ENCODE measurements around the gene METTL27.
"Not testable (repeated sequence)": the region's sequence is repeated elsewhere in the genome, so short reads cannot be mapped to it uniquely, and the experiment has no call there.

METTL27 gene

DNA sequence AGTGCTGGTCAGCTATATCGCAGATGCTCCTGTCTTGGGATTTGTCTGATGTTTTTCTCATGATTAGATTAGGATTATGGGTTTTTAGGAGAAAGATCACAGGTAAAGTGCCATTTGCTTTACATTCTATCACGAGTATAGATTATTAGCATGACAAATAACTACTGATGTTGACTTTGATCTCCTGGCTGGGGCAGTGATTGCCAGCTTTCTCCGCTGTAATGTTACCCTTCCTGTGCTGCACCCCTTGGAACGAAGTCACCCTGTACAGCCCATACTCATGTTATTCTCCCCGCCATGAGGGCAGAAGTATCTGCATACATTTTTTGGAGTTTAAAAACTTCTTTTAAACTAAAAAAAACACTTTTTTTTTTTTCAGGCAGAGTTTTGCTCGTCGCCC is 22.3 kb downstream of the METTL27 start:
- no peak for DNase-seq (ENCODE audit: low spot score)

DNA sequence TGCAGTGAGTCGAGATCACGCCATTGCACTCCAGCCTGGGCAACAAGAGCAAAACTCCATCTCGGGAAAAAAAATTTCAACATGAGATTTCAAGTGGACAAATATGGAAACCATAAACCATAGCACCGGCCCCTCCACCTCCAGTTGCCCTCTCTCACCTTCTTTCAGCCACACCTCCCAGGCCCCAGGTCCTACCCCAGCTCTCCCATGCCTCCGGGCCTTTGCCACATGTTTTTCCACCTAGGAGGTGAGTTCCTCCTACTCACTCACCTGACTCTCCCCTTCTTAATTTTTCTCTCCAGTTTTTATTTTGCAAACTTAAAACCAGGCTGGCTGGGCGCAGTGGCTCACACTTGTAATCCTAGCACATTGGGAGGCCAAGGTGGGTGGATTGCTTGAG is 25.2 kb downstream of the METTL27 start:
- DNase-seq (ENCODE audit: low spot score), result no peak

DNA sequence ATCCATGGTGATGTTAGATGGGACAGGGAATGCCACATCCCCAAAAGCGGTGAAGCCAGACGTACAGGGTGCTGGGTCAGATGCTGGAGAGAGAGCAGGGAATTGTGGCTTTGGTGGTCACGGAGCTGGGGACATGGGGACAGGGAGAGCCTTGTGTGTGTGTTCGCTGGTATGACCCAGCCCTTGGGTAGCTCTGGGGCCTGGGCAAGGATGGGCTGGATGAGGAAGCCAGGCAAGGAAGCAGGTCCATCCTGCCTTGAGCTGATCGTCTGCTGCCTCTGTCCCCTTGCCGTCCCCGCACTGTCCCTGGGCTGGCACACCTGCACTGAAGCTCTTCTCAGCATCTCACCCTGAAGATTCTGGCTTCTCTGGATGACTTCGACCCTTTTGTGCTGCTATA is 26.9 kb downstream of the METTL27 start:
- no peak for DNase-seq (ENCODE audit: low spot score)

DNA sequence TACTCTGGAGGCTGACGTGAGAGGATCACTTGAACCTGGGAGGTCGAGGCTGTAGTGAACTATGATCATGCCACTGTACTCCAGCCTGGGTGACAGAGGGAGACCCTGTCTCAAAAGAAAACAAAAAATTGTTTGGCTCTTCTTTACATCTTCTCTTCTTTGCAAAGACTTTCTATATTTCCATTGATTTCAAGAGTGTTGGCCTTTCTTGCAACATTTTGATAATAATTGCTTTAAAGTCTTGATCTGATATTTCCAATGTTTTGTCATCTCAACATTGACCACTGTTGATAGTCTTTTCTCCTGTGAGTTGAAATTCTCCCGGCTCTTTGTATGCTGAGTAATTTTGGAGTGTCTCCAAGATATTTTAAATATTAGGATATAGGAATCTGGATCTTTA is 29.3 kb downstream of the METTL27 start:
- DNase-seq (ENCODE audit: low spot score), result no peak

DNA sequence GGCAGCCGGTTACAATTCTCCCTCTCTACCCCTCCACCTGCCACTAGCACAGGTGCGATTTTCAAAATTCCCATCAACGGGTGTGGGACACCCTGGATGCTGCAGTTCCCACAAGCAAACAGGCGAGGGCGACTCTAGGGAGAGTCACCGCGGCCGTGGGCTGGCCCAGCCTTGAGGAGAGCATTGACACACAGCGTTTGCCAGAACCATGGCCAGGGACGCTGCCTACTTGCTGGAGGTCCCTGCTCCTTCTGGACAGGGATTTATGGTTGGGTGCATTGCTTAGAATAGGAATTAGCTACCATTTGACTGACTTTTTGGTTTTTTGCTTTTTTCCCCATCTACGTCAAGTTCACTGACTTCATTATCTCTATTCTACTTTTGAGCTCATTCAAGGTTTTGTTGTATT is 30.6 kb downstream of the METTL27 start:
- peak; percentile 60 for DNase-seq (ENCODE audit: low spot score)

DNA sequence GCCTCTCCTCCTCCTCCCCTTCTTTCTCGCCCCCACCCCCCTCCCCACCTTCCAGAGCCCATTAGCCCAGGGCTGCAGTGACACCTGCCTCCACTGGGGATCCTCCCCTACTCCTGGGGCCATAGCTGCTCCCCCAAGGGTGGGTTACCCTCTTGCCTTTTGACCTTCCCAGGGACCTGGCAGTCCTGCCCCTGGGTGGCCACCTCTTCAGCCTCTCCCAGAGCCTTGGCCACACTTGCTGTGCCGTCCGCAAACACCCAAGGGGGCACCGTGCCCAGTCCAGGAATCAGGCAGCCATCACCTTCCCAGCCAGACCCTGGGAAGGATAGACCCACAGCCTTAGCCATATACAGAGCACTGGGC is 31.3 kb downstream of the METTL27 start:
- no peak for DNase-seq (ENCODE audit: low spot score)

DNA sequence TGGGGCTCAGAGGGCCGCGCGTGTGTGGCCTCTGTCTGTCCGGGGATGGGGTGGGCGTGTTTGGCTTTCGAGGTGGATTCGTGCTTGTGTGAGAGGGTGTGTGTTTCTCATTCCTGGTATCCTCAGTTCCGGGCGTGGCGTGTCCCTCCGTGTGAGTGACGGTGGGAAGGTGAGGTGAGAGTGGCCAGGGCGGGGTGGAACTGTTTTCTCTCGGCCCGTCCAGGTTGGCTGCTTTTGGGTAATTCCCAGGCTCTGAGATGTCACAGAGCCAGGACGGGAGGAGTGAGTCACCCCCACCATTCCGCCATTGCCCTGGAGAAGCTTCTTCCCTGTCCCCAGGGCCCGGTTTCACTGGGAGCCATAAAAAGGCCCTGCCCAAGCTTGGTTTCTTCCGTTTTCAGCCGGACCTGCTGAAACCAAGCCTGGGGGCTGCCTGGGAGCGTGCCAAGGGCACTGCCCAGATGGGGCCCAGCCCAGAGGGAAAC is 32.8 kb downstream of the METTL27 start:
- no peak for DNase-seq (ENCODE audit: low spot score)

DNA sequence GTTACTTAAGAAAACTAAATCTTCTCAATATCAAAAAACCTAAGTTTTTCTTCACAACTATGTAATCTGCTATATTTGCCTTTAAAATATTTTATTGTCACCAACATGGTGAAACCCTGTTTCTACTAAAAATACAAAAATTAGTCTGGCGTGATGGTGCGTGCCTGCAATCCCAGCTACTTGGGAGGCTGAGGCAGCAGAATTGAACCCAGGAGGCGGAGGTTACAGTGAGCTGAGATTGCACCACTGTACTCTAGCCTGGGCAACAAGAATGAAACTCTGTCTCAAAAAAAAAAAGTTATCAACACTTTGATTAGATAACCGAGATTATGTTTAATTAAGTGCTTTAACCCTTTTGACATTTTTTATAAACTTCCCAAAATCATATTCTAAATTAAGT is 39.9 kb downstream of the METTL27 start:
- no peak for DNase-seq (ENCODE audit: low spot score)

DNA sequence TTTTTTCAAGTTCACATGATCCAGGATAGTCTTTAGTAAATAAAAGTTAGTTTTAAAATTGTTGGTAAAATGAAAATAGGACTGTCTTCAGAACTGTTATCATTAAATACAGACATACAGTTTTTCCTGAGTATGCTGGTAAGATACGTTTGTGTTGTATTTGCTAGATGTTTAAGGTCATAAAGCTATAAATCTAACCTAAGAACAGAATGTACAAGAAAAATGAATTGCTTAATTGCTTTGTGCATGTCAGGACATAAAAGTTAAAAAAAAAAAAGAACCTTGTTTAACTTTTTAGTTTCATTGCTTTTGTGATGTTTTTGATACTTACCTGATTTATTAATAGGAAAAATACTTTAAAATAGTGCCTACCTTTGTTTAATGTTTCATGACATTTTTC is 40.7 kb downstream of the METTL27 start:
- DNase-seq (ENCODE audit: low spot score), result no peak

DNA sequence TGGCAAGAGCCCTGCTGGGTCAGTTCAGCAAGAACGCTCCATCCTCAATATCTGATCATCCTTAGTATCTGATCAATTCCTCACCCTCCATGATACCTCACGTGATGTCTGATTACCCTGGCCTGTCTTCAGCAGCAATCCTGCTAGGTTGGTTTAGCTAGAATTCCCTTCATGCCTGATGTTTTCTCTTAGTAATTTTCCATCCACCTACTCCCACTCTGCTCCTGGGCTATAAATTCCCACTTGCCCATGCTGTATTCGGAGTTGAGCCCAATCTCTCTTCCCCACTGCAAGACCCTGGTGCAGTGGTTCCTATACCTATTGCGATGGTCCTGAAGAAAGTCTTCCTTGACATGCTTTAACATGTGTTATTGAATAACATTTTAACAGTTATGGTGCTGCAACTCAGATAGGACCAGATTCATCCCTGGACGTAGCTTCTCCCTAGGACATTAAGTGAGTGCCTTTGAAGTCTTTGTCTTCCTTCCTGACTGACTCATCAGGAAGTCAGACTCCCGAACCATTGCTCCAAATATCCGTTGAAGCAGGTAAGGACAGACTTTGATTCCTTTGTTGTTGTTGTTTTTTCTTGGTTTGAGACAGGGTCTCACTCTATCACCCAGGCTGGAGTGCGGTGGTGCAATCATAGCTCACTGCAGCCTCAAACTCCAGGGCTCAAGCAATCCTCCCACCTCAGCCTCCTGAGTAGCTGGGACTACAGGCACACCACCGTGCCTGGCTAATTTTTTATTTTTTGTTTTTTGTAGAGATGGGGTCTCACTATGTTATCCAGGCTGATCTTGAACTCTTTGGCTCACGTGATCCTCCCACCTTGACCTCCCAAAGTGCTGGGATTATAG is 42.8 kb downstream of the METTL27 start:
- DNase-seq (ENCODE audit: low spot score), result no peak

DNA sequence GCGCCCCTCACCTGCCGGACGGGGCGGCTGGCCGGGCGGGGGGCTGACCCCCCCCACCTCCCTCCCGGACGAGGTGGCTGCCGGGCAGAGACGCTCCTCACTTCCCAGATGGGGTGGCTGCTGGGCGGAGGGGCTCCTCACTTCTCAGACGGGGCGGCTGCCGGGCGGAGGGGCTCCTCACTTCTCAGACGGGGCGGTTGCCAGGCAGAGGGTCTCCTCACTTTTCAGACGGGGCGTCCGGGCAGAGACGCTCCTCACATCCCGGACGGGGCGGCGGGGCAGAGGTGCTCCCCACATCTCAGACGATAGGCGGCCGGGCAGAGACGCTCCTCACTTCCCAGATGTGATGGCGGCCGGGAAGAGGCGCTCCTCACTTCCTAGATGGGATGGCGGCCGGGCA is 45.1 kb downstream of the METTL27 start:
- not testable (repeated sequence) for DNase-seq (ENCODE audit: low spot score)

DNA sequence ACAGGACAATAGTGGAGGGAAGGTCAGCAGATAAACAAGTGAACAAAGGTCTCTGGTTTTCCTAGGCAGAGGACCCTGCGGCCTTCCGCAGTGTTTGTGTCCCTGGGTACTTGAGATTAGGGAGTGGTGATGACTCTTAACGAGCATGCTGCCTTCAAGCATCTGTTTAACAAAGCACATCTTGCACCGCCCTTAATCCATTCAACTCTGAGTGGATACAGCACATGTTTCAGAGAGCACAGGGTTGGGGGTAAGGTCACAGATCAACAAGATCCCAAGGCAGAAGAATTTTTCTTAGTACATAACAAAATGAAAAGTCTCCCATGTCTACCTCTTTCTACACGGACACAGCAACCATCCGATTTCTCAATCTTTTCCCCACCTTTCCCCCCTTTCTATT is 45.7 kb downstream of the METTL27 start:
- DNase-seq (ENCODE audit: low spot score), result not testable (repeated sequence)

DNA sequence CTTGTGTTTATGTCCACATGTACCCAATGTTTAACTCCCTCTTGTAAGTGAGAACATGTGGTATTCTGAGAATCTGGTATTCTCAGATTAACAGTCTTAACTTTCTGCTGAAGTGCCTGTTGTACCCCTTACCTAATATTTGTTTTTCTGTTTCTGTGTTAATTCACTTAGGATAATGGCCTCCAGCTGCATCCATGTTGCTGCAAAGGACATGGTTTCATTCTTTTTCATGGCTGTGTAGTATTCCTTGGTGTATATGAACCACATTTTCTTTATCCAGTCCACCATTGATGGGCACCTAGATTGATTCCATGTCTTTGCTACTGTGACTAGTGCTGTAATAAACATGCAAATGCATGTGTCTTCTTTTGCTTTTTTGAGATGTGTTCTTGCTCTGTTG is 47.1 kb downstream of the METTL27 start:
- DNase-seq (ENCODE audit: low spot score), result not testable (repeated sequence)

DNA sequence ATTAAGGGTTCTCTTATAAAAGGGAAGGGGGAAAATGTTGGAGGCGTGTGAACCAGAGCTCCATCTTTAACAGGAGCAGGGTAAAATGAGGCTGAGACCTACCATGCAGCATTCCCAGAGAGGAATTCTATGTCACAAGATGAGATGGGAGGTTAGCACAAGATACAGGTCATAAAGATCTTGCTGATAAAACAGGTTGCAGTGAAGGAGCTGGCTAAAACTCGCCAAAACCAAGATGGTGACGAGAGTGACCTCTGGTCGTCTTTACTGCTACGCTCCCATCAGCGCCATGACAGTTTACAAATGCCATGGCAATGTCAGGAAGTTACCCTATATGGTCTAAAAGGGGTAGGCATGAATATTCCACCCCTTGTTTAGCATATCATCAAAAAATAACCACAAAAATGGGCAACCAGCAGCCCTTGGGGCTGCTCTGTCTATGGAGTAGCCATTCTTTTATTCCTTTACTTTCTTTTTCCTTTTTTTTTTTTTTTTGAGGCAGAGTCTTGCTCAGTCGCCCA is 51.1 kb downstream of the METTL27 start:
- DNase-seq (ENCODE audit: low spot score), result not testable (repeated sequence)

DNA sequence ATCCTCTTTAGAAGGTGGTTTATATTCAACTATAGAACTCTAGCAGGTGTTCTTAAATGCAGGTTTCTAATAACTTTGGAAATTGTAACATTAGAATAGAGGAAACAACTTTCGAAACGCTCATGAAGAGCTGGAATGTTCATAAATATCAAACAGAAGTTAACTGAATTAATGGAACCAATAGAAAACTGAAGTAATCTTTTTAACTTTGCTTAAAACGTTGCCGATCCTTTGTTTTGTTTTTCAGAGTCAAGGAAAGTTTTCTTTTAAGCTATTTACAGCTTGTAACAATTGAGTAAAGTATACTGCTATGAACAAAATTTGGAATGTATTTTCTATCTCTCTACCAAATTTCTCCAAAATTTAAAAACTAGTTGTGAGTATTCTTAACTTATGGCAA is 53.3 kb downstream of the METTL27 start:
- no peak for DNase-seq (ENCODE audit: low spot score)

DNA sequence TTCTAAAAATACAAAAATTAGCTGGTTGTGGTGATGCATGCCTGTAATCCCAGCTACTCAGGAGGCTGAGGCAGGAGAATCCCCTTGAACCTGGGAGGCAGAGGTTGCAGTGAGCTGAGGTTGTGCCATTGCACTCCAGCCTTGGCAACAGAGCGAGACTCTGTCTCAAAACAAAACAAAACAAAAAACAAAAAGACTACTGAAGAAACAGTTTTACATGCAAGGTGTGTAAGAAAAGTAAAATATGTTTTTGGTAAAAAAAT is 54.6 kb downstream of the METTL27 start:
- not testable (repeated sequence) for DNase-seq (ENCODE audit: low spot score)

DNA sequence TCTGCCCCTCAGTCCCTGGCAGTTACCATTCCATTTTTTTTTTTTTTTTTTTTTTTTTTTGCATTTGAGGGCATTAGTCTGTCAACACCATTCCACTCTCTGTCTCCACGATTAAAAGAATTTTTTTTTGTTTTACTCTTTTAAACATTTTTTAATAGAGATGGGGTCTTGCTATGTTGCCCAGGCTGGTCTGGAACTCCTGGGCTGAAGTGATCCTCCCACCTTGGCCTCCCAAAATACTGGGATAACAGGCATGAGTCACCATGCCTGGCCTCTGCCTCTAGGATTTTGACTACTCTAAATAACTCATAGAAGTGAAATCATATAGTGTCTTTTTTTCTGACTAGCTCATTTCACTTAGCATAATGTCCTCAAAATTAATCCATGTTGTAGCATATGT is 55.7 kb downstream of the METTL27 start:
- DNase-seq (ENCODE audit: low spot score), result no peak

Measured in COLO829 (cell line).